ENCODE measurements around the gene MYLK. TPM values are rescaled to one million over a fixed set of nuclear protein-coding genes. Genes with fewer than 3 reads are reported as not detected.
A peak's percentile ranks its signal among the peaks of the same experiment; 100 is the strongest.
"Not testable (repeated sequence)": the region's sequence is repeated elsewhere in the genome, so short reads cannot be mapped to it uniquely, and the experiment has no call there.

The MYLK gene
- polyA plus RNA-seq, 10 donors: 18.9 to 25.5 (median 22.7) TPM

DNA sequence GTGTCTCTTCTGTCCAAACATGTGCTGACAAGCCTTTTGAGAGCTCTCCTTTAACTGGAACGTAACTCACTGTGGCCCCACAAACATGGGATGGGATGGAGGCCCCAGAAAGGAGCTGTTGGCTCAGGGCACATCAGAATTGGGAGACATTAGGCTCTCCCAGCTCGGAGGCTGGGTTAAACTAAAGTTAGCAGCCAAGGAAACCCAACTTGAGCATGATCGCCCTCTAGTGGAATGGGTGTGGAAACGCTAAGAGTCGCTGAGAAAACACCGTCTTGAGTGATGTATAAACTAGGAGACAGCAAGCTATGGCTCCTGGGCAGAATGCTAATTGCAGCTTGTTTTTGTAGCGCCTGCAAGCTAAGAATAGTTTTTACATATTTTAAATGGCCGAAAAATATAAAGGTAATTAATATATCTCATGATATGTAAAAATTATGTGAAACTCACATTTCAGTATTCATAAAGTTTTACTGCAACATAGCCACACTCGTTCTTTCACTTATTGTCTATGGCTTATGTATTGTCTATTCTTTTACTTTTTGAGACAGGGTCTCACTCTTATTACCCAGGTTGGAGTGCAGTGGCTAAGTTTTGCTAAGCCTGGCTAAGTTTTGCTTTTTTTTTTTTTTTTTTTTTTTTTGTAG is 160.5 kb downstream of the MYLK start:
- peak; percentile 72 to 88 (median 77) for DNase-seq

DNA sequence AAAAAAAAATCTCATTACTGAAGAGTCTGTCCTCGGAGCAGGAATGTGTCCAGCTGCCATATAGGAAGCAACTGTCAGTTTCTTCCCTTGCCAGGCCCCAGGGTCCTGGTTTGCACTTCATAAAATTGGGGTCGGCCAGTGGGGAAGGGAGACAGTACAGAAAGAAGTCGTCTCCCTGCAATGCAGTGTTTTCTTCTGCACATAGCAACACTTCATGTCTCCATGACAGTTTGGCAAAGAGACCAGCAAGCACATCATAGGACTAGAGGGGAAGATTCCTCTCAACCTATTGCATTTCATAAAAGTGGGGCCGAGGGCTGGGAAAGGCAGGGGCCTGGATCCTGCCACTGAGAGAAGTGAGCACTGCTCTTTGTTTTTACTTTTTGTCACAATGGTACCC is 161.1 kb downstream of the MYLK start:
- peak in 2 of 3 donors; percentile 45 to 80 for DNase-seq

DNA sequence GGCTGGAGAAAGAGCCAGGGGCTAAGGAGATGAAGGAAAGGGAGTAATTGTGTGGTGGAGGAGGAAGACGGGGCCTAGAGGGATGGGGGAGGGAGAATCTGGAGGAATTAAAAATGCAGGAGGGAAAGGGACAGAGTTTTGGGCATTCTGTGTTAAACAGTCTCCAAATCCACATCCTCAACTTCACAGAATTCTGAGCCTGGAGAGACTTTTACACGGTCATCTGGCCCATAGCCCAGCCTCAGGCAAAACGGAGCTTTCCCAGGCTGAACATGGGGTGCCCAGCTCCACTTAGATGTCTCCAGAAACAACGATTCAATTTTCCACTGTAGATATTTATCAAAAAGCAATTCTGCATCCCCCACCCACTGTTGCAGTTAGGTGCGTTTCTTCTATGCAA is 161.7 kb downstream of the MYLK start:
- peak in 1 of 3 donors; percentile 30 for DNase-seq

DNA sequence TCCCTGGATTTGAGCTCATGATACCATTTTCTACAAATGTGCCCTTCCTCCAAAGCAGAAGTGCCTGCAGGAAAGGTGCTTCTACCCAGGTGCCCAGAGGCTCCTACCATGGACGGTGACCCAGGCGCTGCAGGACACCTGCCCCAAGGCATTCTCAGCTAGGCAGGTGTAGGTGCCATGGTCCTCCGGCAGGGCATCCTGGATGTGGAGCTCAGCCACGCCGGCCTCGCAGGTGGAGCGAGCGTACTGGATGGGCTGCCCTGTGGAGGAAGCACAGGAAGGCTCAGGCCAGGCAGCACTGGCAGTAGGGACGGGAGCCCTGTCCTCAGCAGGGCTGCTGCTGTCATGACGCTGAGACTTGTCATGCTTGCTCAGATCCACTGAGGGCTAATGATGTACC is 162.1 kb downstream of the MYLK start:
- DNase-seq: no peak

DNA sequence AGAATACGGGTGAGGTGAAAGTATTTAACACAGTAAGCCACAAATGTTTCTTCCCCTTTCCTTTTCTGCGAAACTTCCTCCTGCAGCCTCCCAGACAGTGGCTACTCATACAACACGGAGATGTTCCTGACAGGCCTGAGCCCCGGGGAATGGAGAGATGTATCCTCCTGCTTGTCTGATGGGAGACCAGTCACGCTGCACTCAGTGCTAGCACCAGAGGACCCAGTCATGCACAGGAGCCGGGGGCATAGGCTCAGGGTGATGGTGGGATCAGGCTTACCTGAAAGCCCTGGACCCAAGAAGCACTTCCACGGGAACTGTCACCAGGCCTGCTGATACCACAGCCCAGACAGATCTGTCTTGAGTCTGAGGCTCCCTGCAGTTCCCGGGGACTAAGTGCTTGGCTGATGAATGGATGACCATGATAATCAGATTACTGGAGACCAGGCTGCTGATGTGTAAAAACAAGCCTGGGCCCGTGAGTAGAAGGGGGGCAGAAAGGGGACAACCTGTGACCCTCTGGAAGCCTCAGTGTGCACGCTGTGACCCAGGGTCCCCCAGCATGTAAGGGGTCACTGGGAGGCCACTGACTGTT is 162.9 kb downstream of the MYLK start:
- not testable (repeated sequence) for DNase-seq

DNA sequence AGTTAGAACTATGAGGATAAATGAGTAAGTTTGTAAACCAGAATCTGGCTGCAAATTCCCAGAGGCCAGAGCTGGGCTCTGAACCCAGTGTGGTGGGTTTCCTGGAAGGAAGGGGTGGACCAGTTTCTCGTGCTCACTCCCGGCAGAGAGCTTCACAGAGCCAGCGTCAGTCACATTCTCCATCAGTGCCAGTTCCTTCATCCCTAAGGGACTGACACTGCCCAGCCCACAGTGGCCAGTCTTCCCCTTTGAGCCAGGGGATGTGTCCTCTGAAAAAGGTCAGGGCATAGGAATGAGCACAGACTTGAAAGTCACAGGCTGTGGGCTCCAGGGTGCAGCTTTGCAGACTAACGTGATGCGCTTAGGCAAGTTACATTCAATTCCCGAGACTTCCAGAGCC is 163.5 kb downstream of the MYLK start:
- DNase-seq: no peak

DNA sequence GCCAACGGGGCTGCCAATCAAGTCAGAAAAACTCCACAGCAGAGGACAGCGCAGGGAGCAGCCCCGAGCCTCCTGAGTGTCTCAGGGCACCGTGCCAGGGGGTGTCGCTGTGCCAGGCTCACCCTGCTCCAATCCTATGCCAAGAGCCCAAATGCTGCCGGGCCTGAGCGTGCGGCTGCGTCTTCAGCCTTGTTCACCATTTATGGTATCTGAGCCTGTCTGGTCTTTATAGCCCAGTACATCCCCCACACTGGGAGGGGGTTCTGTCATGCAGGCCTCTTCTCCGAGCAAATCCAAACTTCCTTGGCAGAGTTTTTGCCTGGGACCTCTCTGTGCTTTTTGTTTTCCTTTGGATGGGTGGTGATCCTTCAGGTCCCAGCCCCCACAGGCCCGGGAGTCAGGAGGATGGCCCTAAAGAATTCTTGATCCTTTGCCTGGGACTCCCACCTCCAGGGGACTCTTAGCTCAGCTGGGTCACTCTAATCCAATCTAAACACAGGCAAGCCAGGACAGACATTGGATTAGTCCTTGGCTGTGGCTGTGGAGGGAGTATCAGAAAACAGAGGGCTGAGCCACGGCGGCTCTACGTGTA is 164.2 kb downstream of the MYLK start:
- peak in 1 of 3 donors; percentile 77 for DNase-seq

DNA sequence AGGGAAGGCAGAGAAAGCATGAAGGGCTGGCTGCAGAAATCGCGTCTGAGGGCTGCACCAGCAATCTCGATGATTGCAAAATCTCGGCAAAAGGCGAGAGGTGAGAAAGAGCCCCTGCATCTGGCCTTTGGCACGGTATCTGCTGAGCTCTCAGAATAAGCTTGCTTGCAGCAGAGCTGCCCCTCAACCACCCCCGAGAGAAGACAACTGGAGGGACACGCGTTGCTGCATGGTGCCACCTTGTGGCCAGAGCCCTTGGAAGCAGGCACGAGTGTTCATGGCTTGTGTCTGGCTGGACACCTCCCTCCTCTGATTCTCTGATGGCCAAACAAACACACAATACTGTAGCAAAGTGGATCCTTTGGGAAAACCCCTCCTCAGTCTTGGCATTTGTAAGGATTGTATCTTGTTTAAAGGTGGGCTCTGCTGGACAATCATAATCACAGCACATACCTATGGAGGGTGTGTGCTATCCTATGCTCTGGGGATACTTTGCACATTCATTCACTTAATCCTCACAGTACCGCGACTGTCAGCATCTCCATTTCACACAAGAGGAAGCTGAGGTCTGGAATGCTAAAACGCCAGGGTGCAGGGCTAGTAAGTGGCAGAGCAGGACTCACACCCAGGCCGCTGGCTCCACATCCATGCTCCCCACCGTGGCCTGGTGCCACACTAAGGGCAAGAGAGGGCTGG is 164.9 kb downstream of the MYLK start:
- peak; percentile 74 to 89 (median 77) for DNase-seq

DNA sequence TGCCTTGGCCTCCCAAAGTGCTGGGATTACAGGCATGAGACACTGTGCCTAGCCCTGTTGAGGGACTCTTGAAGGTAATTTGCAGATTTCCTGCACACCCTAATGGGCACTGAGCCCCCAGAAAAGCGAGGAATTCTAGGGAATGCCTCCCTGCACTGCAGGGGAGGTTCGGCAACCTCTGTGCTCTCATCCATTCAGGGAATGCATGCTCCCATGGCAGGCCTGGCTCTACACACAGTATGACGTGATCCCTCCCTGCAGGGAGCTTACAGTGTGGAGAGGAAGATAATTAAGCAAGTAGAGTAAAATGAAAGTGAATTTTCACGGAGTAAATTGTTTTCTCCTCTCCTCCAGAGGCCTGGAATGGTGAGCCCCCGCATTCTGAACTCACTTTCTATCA is 166.0 kb downstream of the MYLK start:
- no peak for DNase-seq

DNA sequence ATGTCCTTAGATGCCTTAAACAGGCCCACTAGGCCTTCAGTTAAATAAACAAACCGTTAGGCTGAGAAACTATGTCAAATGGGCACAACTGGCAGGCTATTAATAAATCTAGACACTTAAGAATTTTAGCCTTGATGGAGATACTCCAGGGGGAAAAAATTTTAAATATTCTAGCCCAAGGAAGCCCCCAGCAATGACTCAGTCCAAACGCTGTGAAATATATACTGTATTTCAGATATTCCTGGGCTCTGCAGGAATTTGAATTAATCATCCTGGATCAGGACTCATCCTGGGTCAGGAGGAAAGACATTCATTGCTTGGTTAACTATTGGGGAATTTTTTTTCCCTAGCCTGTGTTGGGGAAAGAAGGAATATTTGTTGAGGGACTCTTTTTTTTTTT is 166.7 kb downstream of the MYLK start:
- DNase-seq: peak in 1 of 3 donors; percentile 78

DNA sequence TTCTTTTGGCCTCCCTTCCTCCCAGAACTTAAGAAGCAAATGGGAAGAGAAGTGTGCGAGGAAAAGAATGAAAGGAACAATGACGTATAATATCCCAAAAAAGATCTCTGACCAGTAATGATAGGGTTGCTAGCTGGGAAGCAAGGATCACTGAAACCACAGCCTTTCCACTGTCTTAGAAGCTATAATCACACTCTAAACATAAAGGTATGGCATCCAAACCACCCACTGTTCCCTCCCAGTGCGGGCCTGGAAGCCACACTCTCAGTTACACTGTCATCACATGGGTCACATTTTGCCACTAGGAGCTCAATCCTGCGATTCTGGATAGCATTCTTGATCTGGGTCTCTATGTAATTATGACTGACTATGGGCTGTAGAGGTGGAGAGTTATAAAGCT is 167.7 kb downstream of the MYLK start:
- no peak for DNase-seq

DNA sequence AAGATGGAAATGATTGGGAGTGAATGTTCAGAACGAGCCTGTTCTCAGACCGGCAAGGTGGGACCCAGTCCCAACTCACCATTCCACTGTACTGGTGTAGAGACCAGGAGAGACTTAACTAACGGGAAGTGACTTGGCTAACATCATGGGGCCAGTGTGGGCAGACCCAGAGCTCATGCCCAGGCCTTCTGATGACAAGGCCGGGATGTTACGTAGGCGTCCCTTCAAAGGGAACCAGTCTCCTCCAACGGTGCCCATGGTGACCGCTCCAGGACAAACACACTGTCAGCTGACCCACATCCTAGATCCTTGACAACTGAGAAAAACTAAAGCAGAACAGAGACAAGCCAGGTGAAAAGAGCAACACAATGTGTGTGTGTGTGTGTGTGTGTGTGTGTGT is 170.9 kb downstream of the MYLK start:
- no peak for DNase-seq

DNA sequence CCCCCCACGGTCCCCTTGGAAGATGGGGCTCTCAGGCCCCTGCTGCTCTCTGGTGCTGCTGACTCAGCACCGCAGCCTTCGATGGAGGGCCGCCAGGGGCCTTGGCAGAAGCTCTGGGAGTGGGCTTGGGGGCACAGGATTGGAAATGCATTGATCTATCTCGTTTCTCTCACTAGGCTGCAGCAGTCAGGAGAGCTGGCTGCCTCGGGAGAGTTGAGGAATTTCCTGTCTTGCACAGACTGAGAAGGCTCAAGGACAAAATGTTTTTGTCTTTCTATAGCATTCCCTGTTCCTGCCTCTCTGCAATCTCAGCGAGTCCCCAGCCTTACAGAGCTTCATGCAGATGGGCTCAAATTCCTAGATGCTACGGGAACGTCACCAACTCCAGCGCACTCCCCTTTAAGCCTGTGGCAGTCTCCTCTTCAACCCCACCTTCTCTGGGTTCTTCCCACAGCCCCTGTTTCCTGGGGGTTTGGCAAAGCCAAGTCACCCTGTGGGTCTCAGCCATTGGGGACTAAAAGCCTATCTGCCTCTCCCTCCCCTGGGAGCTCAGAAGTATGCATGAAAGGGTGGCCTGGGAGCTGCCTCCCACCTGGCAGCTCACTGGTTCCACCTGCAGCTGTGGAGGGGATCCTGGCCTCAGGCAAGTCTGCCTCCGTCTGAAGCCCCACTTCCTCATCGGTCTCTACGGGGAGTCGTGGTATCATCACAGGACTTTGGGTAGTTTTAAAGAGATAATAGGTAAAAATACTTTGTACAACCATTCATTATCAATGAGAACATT is 171.9 kb downstream of the MYLK start:
- DNase-seq: peak in 1 of 3 donors; percentile 51

DNA sequence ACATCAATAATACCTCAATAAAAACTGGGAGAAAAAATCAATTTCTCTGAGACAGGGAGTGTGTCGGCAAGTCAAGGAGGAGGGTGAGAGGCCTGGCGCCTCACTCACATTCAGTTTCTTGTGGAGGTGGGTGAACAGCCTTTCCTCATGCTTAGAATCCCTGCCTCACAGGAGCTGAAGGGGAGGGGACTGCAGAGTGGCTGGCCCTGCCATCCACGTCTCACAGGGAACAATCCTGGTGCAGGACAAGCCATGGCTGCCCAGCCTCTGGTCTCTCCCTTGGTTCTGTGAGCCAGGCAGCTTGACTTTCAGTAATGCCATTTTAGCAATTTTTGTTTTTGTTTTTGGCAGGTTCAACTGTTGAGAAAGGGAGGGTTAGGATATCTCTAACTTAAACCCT is 172.8 kb downstream of the MYLK start:
- DNase-seq: no peak

DNA sequence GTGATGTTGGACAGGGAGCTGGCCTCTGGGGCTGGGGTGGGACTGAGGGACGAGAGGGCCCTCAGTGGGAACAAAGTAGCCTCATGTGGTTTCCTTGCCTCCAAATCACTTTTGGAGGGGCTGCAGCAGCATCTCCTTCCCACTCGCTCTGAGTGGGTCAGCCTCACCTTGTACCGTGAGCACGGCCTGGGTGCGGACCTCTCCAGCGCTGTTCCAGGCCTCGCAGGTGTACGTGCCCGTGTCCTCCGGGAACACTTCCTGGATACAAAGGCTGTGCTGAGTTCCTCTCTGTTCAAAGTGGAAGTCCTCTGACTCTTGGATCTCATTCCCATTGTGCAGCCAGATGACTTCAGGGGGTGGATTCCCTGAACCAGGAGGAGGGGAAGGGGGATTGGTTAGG is 175.6 kb downstream of the MYLK start:
- no peak for DNase-seq

DNA sequence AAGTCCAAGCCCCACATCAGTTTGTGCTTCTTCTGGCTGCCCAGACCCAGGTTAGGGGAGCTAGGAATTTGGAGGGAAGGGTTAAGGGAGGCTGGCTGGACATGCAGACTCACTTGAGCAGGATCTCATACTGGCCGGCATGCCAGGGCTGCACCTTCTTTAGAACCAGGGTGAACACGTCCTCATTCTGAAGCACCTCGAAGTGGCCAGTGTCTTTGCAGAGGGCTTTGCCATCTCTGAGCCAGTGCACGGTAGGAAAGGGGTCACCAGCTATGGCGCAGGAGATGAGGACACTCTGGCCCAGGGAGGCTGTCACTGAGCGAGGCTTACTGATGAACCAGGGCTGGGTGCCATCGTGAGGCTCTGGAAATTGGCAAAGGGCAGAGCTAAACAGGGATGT is 176.5 kb downstream of the MYLK start:
- not testable (repeated sequence) for DNase-seq

DNA sequence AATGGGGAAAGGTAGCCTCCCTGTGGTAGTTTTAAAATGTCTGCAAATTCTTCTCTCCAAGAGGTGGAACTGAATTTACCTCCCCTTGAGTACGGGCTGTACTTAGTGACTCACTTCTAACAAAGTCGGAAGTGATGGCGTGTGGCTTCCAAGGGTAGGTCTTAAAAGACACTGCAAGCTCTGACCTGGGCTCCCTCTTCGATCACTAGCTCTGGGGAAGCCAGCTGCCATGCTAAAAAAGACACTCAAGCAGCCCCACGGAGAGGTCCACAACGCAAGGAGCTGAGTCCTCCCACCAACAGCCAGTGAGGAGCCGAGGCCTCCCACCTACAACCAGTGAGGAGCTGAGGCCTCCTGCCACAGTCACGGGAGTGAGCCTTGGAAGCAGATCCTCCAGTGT is 177.3 kb downstream of the MYLK start:
- no peak for DNase-seq

DNA sequence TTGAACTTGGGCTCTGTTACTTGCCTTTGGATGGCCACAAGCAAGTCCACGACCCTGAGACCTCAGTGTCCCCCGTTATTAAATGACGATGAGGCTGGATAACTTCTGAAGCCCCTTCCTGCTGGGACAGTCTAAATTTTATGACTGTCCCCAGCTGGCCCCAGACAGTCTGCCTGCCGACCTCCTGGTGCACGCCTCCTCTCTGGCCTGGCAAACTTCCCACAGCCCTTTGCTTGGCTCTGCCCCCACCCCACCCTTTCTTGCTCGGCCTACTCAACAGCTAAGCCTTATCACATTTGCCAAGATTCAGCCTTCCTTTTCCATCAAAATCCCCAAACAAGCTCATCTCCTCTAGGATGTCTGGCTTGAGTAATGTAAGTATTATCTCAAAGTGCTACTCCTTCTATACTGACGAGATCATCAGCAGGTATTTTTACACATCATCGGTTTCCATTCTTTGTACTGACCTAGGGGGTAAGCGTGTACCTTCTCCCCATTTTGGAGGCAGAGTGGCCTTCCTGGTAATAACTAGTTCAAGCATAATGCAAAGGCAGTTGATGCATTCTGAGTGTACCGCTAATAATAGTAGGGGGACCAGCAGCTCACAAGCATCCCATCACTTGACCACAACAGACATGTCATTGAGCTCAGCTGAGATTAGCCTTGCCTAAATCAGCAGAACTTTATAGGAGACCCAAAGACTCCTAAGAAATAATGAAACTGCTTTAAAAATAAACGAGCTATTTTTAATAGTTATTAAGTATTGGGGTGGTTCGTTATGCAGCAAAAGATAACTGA is 178.4 kb downstream of the MYLK start:
- no peak for DNase-seq

DNA sequence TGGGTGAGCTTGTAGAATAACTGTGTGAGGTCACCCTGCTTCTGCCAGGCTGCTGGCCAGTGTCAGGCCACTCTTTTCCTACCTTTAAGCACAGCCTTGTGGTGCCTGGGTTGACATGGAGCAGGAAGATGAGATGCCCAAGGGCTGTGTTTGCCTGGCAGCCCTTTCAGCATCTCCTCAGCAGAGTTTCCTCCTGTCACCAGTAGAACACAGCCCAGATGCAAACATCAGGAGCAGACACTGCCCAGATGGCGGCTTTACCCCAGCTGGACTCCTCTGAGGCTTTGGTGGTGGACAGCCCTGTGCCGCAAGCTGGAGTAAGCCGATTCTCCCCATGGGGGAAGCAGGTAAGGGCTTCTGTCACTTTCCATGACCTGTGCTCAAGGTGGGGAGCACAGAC is 180.5 kb downstream of the MYLK start:
- DNase-seq: not testable (repeated sequence)

DNA sequence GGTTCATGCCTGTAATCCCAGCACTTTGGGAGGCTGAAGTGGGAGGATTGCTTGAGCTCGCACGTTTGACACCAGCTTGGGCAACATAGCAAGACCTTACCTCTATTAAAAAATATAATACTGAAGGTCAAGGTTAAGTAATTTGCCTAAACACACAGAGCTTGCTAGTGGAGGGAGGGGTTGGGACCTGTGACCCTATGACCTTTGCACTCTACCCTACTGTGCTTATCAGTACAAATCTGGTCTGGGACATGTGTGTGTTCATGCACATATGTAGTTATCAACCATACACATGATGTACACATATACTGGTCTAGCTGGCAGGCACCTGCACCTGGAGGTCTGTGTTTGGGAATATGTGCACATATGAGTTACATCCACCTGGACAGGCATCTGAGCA is 181.4 kb downstream of the MYLK start:
- no peak for DNase-seq

DNA sequence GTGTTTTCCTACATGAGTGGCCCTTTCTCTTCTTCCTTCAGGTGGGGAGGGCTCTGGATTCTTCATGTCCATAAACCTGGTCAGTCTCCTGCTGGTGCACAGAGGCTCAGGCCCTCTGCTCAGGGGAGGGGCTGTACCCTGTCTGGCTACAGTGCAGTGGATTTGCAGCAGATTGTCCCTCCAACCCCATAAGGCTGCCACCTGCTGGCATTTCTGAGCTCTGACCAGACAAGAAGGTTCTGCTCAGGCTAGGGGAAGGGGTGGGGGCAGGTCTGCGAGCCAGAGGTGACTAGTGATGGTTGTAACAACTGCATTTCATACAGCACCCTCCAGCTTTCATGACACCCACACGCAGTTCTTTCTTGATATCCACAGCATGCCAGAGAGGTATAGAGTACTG is 182.1 kb downstream of the MYLK start:
- DNase-seq: peak in 1 of 3 donors; percentile 33

Data from muscle of back (tissue), 11 donors.